ENCODE results near the gene F2RL2.

DNA sequence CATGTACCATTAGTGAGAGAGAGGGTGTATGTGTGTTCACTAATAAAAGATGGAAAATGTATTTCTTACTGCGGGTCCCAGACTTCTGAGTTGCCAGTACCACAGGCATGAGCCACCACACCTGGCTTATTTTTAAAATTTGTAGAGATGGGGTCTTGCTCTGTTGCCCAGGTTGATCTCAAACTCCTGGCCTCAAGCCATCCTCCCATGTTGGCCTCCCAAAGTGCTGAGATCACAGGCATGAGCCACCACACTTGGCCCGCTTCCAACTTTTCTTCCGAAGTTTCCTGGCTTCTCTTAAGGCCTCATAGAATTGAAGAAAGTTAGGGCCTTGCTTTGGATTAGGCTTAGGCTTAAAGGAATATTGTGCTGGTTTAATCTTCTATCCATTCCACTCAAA is 40.4 kb upstream of the F2RL2 start:
- TF ChIP-seq POLR2AphosphoS5 (IDR thresholded peaks at IDR 0.05) (no peak), POLR2A (IDR thresholded peaks at IDR 0.05) (no peak)
- TF ChIP-seq, protein P1, sequence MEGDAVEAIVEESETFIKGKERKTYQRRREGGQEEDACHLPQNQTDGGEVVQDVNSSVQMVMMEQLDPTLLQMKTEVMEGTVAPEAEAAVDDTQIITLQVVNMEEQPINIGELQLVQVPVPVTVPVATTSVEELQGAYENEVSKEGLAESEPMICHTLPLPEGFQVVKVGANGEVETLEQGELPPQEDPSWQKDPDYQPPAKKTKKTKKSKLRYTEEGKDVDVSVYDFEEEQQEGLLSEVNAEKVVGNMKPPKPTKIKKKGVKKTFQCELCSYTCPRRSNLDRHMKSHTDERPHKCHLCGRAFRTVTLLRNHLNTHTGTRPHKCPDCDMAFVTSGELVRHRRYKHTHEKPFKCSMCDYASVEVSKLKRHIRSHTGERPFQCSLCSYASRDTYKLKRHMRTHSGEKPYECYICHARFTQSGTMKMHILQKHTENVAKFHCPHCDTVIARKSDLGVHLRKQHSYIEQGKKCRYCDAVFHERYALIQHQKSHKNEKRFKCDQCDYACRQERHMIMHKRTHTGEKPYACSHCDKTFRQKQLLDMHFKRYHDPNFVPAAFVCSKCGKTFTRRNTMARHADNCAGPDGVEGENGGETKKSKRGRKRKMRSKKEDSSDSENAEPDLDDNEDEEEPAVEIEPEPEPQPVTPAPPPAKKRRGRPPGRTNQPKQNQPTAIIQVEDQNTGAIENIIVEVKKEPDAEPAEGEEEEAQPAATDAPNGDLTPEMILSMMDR (IDR thresholded peaks at IDR 0.05): no peak
